BE2C (cell line): ENCODE data around the gene CDC14C.

Source experiments
- DNase-seq: peaks from one replicate; pipeline ENCODE4 v3.0.0-alpha.2; 2020
- H3K27me3 ChIP-seq: fragments of 250-450 bp; sonication (Bioruptor Pico); 2 replicates; pipeline ENCODE4 v1.5.1; 2020; ENCODE audit warnings: mild to moderate bottlenecking
- H3K36me3 ChIP-seq: fragments of 250-450 bp; sonication (Bioruptor Pico); 2 replicates; pipeline ENCODE4 v1.5.1; 2020; ENCODE audit warnings: mild to moderate bottlenecking
- H3K4me1 ChIP-seq: fragments of 250-450 bp; sonication (Bioruptor Pico); 2 replicates; pipeline ENCODE4 v1.5.1; 2020
- H3K4me3 ChIP-seq: 2 replicates; pipeline ENCODE4 v1.5.1; 2011; ENCODE audit warnings: low read depth, low read length
- H3K9me3 ChIP-seq: fragments of 250-450 bp; sonication (Bioruptor Pico); 2 replicates; pipeline ENCODE4 v1.5.1; 2020
- TF ChIP-seq, protein P1 (sequence below): IDR thresholded peaks from 2 replicates; pipeline ENCODE4 v1.5.1; 2012; ENCODE audit warnings: mild to moderate bottlenecking, low read depth, low read length

CDC14C gene

DNA sequence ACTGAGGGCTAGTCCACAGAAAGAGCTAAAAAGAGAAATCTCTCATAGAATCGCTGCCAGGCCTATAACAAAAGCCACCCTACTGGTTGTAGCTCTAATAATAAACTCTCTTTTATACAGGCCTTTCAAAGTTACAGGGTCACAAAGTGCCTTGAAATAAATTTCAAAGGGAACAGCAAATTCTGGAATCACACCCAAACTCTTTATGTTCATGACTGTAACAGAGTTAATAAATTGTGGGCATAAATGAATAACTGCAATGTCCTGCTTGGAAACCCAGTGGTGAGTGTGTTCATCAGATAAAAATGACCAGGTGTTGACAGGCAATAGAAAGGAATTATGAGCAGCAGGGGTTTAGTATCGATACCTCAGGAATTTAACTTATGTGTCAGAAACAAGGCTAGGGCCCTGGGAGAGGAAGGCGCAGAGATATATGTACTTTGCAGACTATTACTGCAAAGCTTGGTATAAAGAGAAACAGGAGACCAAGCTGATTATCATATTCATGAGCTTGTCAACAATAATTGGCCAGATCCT lies 9.3 kb downstream of the CDC14C start:
- TF ChIP-seq, protein P1, sequence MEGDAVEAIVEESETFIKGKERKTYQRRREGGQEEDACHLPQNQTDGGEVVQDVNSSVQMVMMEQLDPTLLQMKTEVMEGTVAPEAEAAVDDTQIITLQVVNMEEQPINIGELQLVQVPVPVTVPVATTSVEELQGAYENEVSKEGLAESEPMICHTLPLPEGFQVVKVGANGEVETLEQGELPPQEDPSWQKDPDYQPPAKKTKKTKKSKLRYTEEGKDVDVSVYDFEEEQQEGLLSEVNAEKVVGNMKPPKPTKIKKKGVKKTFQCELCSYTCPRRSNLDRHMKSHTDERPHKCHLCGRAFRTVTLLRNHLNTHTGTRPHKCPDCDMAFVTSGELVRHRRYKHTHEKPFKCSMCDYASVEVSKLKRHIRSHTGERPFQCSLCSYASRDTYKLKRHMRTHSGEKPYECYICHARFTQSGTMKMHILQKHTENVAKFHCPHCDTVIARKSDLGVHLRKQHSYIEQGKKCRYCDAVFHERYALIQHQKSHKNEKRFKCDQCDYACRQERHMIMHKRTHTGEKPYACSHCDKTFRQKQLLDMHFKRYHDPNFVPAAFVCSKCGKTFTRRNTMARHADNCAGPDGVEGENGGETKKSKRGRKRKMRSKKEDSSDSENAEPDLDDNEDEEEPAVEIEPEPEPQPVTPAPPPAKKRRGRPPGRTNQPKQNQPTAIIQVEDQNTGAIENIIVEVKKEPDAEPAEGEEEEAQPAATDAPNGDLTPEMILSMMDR, result no peak
- H3K4me3 ChIP-seq, result no peak overlapping the region
- no peak for DNase-seq
- no peaks in the 10 kb centered on the region for H3K27me3 ChIP-seq
- H3K9me3 ChIP-seq, result no peaks in the 10 kb centered on the region
- no peaks in the 10 kb centered on the region for H3K36me3 ChIP-seq
- H3K4me1 ChIP-seq, result no peaks in the 10 kb centered on the region

DNA sequence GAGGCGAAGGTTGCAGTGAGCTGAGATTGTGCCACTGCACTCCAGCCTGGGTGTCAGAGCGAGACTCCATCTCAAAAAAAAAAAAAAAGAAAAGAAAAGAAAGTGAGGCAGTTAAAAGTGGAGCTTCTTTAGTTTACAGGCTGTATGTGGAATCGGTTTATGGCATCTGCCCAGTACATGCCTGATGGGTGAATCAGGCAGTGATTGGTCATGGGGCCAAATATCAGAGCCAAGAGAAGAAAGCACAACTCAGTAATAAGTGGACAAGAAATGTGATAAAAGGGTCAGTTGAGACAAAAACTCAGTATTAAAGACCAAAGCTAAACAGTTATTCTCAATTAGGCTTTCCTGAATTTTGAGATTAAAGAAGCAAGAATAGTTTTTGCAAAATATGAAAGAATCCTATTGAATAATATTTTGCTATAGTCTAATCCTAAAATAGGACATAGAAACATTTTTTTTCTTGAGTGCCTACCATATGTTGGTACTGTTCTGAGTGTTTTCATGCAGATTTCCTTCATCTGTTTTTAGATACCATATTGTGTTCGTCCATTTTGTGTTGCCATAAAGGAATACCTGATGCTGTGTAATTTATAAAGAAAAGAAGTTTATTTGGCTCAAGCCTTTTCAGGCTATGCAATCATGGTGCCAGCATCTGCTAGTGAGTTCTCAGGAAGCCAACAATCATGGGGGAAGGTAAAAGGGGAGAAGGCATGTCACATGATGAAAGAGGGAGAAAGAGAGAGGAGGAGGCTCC lies 14.4 kb downstream of the CDC14C start:
- Histone ChIP-seq H3K36me3 (no peaks in the 10 kb centered on the region), H3K4me3 (no peak overlapping the region), H3K4me1 (no peaks in the 10 kb centered on the region), H3K9me3 (no peaks in the 10 kb centered on the region), H3K27me3 (no peaks in the 10 kb centered on the region)
- no peak for DNase-seq
- TF ChIP-seq, protein P1, result no peak

DNA sequence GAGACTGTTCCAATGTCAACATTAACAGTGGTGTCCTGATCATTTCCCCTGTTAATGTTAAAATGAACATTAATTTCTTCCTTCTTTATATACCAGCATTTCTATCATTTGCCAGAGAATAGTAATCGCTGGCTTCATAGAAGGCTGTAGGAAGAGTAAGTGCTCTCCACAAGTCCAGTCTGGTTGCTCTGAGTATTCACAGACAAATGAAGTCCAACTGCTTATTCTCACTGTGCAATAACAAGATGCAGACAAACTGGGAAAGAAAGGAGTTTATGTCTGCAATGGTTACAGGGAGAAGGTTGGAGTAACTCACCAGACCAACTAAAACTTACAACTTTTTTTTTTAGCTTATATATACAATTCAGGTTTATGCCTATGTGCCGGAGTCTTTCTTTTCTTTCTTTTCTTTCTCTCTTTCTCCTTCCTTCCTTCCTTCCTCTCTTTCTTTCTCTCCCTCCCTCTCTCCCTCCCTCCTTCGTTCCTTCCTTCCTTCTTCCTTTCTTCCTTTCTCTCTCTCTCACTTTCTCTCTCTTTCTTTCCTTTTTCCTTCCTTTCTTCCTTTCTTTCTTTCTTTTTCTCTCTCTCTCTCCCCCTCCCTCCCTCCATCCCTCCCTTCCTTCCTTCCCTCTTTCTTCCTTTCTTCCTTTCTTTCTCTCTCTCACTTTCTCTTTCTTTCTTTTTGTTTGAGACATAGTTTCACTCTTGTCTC lies 19.1 kb downstream of the CDC14C start:
- Histone ChIP-seq H3K9me3 (no peaks in the 10 kb centered on the region), H3K4me3 (no peak overlapping the region), H3K27me3 (no peaks in the 10 kb centered on the region), H3K36me3 (no peaks in the 10 kb centered on the region), H3K4me1 (no peaks in the 10 kb centered on the region)
- no peak for DNase-seq
- TF ChIP-seq, protein P1, result no peak

DNA sequence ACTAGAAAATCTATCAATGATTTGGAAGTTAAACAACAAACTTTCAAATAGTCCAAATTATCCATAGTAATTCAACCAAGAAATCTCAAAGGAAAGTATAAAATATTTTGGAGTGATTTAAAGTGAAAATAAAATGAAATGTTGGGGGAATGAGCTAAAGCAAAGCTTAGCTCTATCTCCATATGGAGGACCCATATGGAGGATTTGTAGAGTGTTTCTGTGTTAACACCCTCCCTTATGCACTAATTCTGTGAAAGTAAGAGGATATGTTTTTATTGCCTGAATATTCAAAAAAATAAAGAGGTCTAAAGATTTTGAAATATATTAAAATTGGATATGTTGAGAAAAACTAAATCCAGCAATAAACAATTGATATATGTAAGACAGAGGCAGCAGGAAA lies 31.6 kb downstream of the CDC14C start:
- Histone ChIP-seq H3K27me3 (no peaks in the 10 kb centered on the region), H3K4me1 (no peaks in the 10 kb centered on the region), H3K9me3 (no peaks in the 10 kb centered on the region; the same call in none of the 2 replicates), H3K4me3 (no peak overlapping the region), H3K36me3 (no peaks in the 10 kb centered on the region)
- TF ChIP-seq, protein P1, result no peak
- DNase-seq, result no peak

DNA sequence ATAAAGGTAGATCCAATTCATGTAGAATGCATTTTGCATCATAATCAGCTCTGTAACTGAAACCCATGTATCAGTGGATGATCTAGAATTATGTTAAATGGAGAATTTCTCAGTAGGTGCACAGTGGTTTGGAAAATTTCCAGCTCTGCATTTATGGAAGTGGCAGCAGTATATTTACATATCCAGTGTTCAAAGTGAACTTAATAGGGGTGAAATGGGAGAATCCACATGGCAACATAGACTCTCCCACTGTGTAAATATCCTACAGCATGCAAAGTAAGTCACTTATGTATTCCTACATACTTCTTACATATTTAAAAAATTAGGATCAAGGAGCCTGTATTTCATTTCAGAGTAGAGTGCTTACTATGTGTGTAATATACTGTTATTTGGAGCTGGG lies 35.3 kb downstream of the CDC14C start:
- Histone ChIP-seq H3K4me1 (no peaks in the 10 kb centered on the region), H3K27me3 (no peaks in the 10 kb centered on the region), H3K9me3 (no peaks in the 10 kb centered on the region; the same call in 1 of the 2 replicates), H3K36me3 (no peaks in the 10 kb centered on the region), H3K4me3 (no peak overlapping the region)
- DNase-seq, result no peak
- TF ChIP-seq, protein P1, result no peak
